Measurements from ENCODE around the gene INPP5D.

DNA sequence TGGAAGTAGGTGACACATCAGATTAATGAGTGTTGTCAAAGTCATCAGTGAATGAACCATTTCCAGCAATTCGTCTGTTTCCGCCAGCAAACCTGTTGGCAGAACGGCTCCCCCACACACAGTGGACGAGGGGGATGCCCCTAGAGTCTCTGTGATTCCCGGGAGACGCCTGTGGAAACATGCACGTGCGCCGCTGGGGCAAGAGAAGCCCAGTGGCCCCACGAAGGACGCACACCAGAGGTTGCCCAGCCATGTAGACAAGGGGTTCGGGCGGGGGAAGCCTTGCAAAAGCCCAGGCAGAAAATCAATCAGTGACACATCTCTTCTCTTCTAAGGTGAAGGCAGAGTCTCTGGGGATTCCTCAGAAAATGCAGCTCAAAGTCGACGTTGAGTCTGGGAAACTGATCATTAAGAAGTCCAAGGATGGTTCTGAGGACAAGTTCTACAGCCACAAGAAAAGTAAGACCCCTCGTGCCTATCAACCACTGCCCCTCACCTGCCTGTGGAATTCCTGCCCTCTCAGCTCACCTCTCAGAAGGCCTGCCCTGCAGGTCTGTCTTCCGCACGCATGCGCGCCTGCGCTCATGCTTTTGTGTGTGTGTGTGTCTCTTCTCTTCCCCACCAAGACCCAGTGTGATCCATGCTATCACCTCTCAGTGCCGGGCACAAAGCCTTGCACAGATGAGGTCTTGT lies 87.1 kb downstream of the INPP5D start:
- TF ChIP-seq, protein P1, sequence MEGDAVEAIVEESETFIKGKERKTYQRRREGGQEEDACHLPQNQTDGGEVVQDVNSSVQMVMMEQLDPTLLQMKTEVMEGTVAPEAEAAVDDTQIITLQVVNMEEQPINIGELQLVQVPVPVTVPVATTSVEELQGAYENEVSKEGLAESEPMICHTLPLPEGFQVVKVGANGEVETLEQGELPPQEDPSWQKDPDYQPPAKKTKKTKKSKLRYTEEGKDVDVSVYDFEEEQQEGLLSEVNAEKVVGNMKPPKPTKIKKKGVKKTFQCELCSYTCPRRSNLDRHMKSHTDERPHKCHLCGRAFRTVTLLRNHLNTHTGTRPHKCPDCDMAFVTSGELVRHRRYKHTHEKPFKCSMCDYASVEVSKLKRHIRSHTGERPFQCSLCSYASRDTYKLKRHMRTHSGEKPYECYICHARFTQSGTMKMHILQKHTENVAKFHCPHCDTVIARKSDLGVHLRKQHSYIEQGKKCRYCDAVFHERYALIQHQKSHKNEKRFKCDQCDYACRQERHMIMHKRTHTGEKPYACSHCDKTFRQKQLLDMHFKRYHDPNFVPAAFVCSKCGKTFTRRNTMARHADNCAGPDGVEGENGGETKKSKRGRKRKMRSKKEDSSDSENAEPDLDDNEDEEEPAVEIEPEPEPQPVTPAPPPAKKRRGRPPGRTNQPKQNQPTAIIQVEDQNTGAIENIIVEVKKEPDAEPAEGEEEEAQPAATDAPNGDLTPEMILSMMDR (IDR thresholded peaks at IDR 0.05; ENCODE audit: extremely low read depth in 1 of 2, insufficient read depth in 1 of 2, low read depth in 1 of 2, low read length in 2 of 2) = no peak
- TF ChIP-seq POLR2A (IDR thresholded peaks at IDR 0.05; ENCODE audit: low read depth, low read length) (no peak), POLR2AphosphoS5 (IDR thresholded peaks at IDR 0.05; ENCODE audit: insufficient read depth, low read depth, low read length) (no peak), EZH2 (IDR thresholded peaks at IDR 0.05; ENCODE audit: borderline replicate concordance, low read depth, low read length, severe bottlenecking) (no peak), MYC (IDR thresholded peaks at IDR 0.05; ENCODE audit: low read depth, low read length) (no peak)
- TF ChIP-seq, protein P2, sequence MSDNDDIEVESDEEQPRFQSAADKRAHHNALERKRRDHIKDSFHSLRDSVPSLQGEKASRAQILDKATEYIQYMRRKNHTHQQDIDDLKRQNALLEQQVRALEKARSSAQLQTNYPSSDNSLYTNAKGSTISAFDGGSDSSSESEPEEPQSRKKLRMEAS (IDR thresholded peaks at IDR 0.05; ENCODE audit: insufficient read depth, insufficient read length) = no peak

Data from endothelial cell of umbilical vein (primary cell).